GM19324 (cell line): Measurements from ENCODE around the gene TMEM202.
"Not testable (repeated sequence)": the region's sequence is repeated elsewhere in the genome, so short reads cannot be mapped to it uniquely, and the experiment has no call there.

Experiments used
- ATAC-seq: cut with Tn5 transposase; IDR thresholded peaks from one replicate; pipeline ENCODE4 v1.9.1; 2021; ENCODE audit warnings: mild to moderate bottlenecking, moderate library complexity; ENCODE audit not compliant: unreplicated experiment, low FRiP score

TMEM202 gene

GRCh38 chr15:72397796-72398588 is at the start of gene TMEM202:
TMEM202 (plus strand) TSS chr15:72398305; CDS start chr15:72398327, 22 bp downstream.
- no peak for ATAC-seq

GRCh38 chr15:72353266-72353665 is 44.8 kb upstream of the TMEM202 start:
- no peak for ATAC-seq

- no peak for ATAC-seq
Observed at GRCh38 chr15:72354496-72354895, 43.6 kb upstream of the TMEM202 start.

- no peak for ATAC-seq
Observed at GRCh38 chr15:72358121-72358520, 40.0 kb upstream of the TMEM202 start.

GRCh38 chr15:72358650-72359171 is 39.4 kb upstream of the TMEM202 start:
- no peak for ATAC-seq

- no peak for ATAC-seq
Observed at GRCh38 chr15:72361176-72361575, 36.9 kb upstream of the TMEM202 start.

- no peak for ATAC-seq
Observed at GRCh38 chr15:72365844-72366243, 32.3 kb upstream of the TMEM202 start.

- ATAC-seq = no peak
Observed at GRCh38 chr15:72368325-72368724, 29.8 kb upstream of the TMEM202 start.

GRCh38 chr15:72368899-72369298 is 29.2 kb upstream of the TMEM202 start:
- ATAC-seq = no peak

GRCh38 chr15:72369964-72370363 is 28.1 kb upstream of the TMEM202 start:
- ATAC-seq = no peak

- no peak for ATAC-seq
Observed at GRCh38 chr15:72372361-72372760, 25.7 kb upstream of the TMEM202 start.

- ATAC-seq = peak; percentile 46
Observed at GRCh38 chr15:72375501-72375845, 22.6 kb upstream of the TMEM202 start.

- peak; percentile 94 for ATAC-seq
Observed at GRCh38 chr15:72375846-72376581, 22.1 kb upstream of the TMEM202 start, which contains the start of gene HEXA. HEXA (minus strand) TSS chr15:72376014; CDS start chr15:72375972, 42 bp downstream.

- no peak for ATAC-seq
Observed at GRCh38 chr15:72377331-72377730, 20.8 kb upstream of the TMEM202 start.

- ATAC-seq = not testable (repeated sequence)
Observed at GRCh38 chr15:72379106-72379505, 19.0 kb upstream of the TMEM202 start.

- no peak for ATAC-seq
Observed at GRCh38 chr15:72379856-72380430, 18.2 kb upstream of the TMEM202 start.

GRCh38 chr15:72380743-72381142 is 17.4 kb upstream of the TMEM202 start:
- no peak for ATAC-seq

- ATAC-seq = no peak
Observed at GRCh38 chr15:72382146-72382545, 16.0 kb upstream of the TMEM202 start.

- ATAC-seq = no peak
Observed at GRCh38 chr15:72387741-72388140, 10.4 kb upstream of the TMEM202 start.

- ATAC-seq = no peak
Observed at GRCh38 chr15:72389231-72389630, 8.9 kb upstream of the TMEM202 start.

- ATAC-seq = not testable (repeated sequence)
Observed at GRCh38 chr15:72396331-72396730, 1.8 kb upstream of the TMEM202 start.
